ENCODE results near the gene FIBCD1.

GRCh38 chr9:130940693-130941576 is 1.9 kb upstream of the FIBCD1 start:
- no peak for TF ChIP-seq EZH2phosphoT487 (IDR thresholded peaks at IDR 0.05; ENCODE audit: insufficient read depth, low read depth)
- TF ChIP-seq EZH2 (IDR thresholded peaks at IDR 0.05; ENCODE audit: insufficient read depth, poor library complexity, severe bottlenecking) = no peak
